ENCODE data around the gene ASIC3. TPM values are rescaled to one million over a fixed set of nuclear protein-coding genes. Genes with fewer than 3 reads are reported as not detected.
A peak's percentile ranks its signal among the peaks of the same experiment; 100 is the strongest.

Gene ASIC3
- total and polyA plus RNA-seq, 2 of the 8 experiments (the other 6 are each of a cell fraction or from before 2014, with no cell fraction given): 1.6 to 1.9 TPM

GRCh38 chr7:151078233-151079040 is 30.1 kb downstream of the ASIC3 start:
- peaks cover 18% of the 10 kb centered on the region for H3K23me2 ChIP-seq (ENCODE audit: low read depth, low read length)
- no peak for TF ChIP-seq BACH1 (IDR thresholded peaks at IDR 0.05; ENCODE audit: low read length)
- TF ChIP-seq POLR2A (IDR thresholded peaks at IDR 0.05; ENCODE audit: control extremely low read depth in 1 of 2, low read depth in 2 of 2, low read length in 2 of 2): 0 out of 3 replicates have a peak, but pooled peaks of 1 of the 2 experiments have one; percentile 24
- no peak overlapping the region for H4K8ac ChIP-seq (ENCODE audit: extremely low read depth, insufficient read depth, low read length)
- peaks cover 12% of the 10 kb centered on the region for H3K79me1 ChIP-seq (ENCODE audit: low read depth, low read length)
- H2BK15ac ChIP-seq (ENCODE audit: low read length): 0 out of 2 replicates have a peak overlapping the region, but pooled peaks have one; percentile 61
- no peak overlapping the region for H2BK120ac ChIP-seq (replicated peaks; ENCODE audit: low read depth, low read length)
- peak overlapping the region; percentile 39 to 95 for H3K4me2 ChIP-seq (ENCODE audit: insufficient read depth in 1 of 2, low read depth in 2 of 2, low read length in 2 of 2)
- no peak overlapping the region for H2BK5ac ChIP-seq (ENCODE audit: low read depth, low read length)
- WGBS, 2 experiments (ENCODE audit: extremely low coverage in 1 of 2, insufficient coverage in 1 of 2, insufficient read length in 1 of 2, insufficient replicate concordance in 2 of 2, low coverage in 1 of 2, low lambda C conversion rate in 2 of 2, missing lambda C conversion rate in 1 of 2): 71% methylated on average over 22 of the region's 22 CpGs; no CpG with 5 or more reads in 1 of the 2 experiments
- H2BK12ac ChIP-seq (ENCODE audit: low read depth, low read length): no peak overlapping the region
- no peak for FAIRE-seq
- H4K5ac ChIP-seq (ENCODE audit: insufficient read length, low read depth, low read length): no peak overlapping the region
- no peak for DNase-seq (ENCODE audit: low read depth in 1 of 2, low spot score in 2 of 2)
- H4K91ac ChIP-seq (replicated peaks; ENCODE audit: insufficient read length, low read length): no peak overlapping the region
- H4K20me1 ChIP-seq (replicated peaks in 1 of 2; ENCODE audit: control insufficient read depth in 1 of 2, insufficient read depth in 2 of 2, low read length in 2 of 2): peaks cover 20 to 26% of the 10 kb centered on the region in 2 experiments
- H3K36me3 ChIP-seq (ENCODE audit: control insufficient read depth in 2 of 4, insufficient read depth in 4 of 4, low read length in 3 of 4): peaks cover 10 to 28% (median 26%) of the 10 kb centered on the region in 4 experiments
- H3K4me1 ChIP-seq (replicated peaks in 1 of 4; ENCODE audit: control insufficient read depth in 3 of 4, insufficient read depth in 4 of 4, low read length in 3 of 4): peaks cover 0 to 35% (median 24%) of the 10 kb centered on the region in 4 experiments; a peak in 6 of 7 replicates
- H3K56ac ChIP-seq (replicated peaks; ENCODE audit: insufficient read length, low read depth, low read length): no peak overlapping the region
- no peaks in the 10 kb centered on the region for H3K27me3 ChIP-seq (replicated peaks in 1 of 4; ENCODE audit: control insufficient read depth in 3 of 4, extremely low read depth in 1 of 4, insufficient read depth in 3 of 4, low read length in 3 of 4)
- H3K79me2 ChIP-seq (ENCODE audit: control insufficient read depth in 1 of 2, insufficient read depth in 2 of 2, low read length in 2 of 2): peaks cover 0 to 10% of the 10 kb centered on the region in 2 experiments; a peak in 1 of 4 replicates
- ChIA-PET CTCF (ENCODE audit: partially characterized antibody) (interaction anchor here (0.9 to 6.0 kb wide), 8 partner anchors 11 to 61 kb away, joined by 3 to 81 read pairs (median 16); no protein-coding TSS in a partner anchor), POLR2A (ENCODE audit: partially characterized antibody) (interaction anchor here (0.5 to 4.9 kb wide), 15 partner anchors 11 to 98 kb away, joined by 3 to 77 read pairs (median 3); no protein-coding TSS in a partner anchor)
- H3K4ac ChIP-seq (replicated peaks; ENCODE audit: insufficient read length, low read depth, low read length): no peak overlapping the region
- H3K9ac ChIP-seq (replicated peaks in 1 of 4; ENCODE audit: extremely low read depth in 1 of 4, low read depth in 3 of 4, low read length in 3 of 4): no peak overlapping the region
- H3K18ac ChIP-seq (ENCODE audit: extremely low read depth, low read length): no peak overlapping the region
- H3K14ac ChIP-seq (ENCODE audit: insufficient read length): no peak overlapping the region
- H2AFZ ChIP-seq (ENCODE audit: low read length): no peak overlapping the region
- H2AK5ac ChIP-seq (ENCODE audit: low read depth, low read length): no peak overlapping the region
- H3K9me3 ChIP-seq (ENCODE audit: insufficient read depth in 2 of 2, low read depth in 1 of 2, low read length in 1 of 2): no peaks in the 10 kb centered on the region
- no peak overlapping the region for H3K27ac ChIP-seq (ENCODE audit: low read depth, low read length)
- no peak overlapping the region for H2BK20ac ChIP-seq (ENCODE audit: low read length)
- H3K23ac ChIP-seq (ENCODE audit: insufficient read length): no peak overlapping the region
- H3K4me3 ChIP-seq (ENCODE audit: extremely low read depth in 1 of 4, insufficient read depth in 2 of 4, low read depth in 3 of 4, low read length in 4 of 4): no peak overlapping the region
